ENCODE measurements around the gene GRPEL1. TPM values are rescaled to one million over a fixed set of nuclear protein-coding genes. Genes with fewer than 3 reads are reported as not detected.

GRPEL1 gene
- polyA plus RNA-seq, 1 donor from 2014 or later, result 28.5 TPM

GRCh38 chr4:7045553-7045952, 22.3 kb downstream of the GRPEL1 start:
- no peak overlapping the region for H3K9ac ChIP-seq (ENCODE audit: low read length)
- no peaks in the 10 kb centered on the region for H3F3A ChIP-seq (ENCODE audit: insufficient read depth, low read length, poor library complexity, severe bottlenecking)
- peaks cover 43% of the 10 kb centered on the region for H3K79me2 ChIP-seq (replicated peaks; ENCODE audit: insufficient read depth, low read length)
- no peak overlapping the region for H2AFZ ChIP-seq (ENCODE audit: low read depth, low read length)
- peaks cover 10% of the 10 kb centered on the region for H4K20me1 ChIP-seq (ENCODE audit: insufficient read depth)
- H3K9me2 ChIP-seq (ENCODE audit: insufficient read depth, low read length), result no peaks in the 10 kb centered on the region
- H3K9me3 ChIP-seq (ENCODE audit: low read length), result no peaks in the 10 kb centered on the region
- H3K4me3 ChIP-seq (ENCODE audit: low read length), result peak overlapping the region; percentile 100
- no peak for TF ChIP-seq TAF1 (IDR thresholded peaks at IDR 0.05; ENCODE audit: low read depth)
- TF ChIP-seq EZH2 (IDR thresholded peaks at IDR 0.05; ENCODE audit: borderline replicate concordance, insufficient read depth, low read length, poor library complexity, severe bottlenecking), result no peak
- no peak for TF ChIP-seq MXI1 (conservative IDR thresholded peaks at IDR 0.05; ENCODE audit: poor library complexity, severe bottlenecking)
- TF ChIP-seq POLR2AphosphoS5 (IDR thresholded peaks at IDR 0.05), result no peak
- no peak for TF ChIP-seq EP300 (conservative IDR thresholded peaks at IDR 0.05; ENCODE audit: poor library complexity, severe bottlenecking)
- no peak for TF ChIP-seq CTCF (IDR thresholded peaks at IDR 0.05; ENCODE audit: poor library complexity, severe bottlenecking)
- TF ChIP-seq RAD21 (conservative IDR thresholded peaks at IDR 0.05), result no peak
- H3K4me2 ChIP-seq (ENCODE audit: low read length), result peak overlapping the region; percentile 81
- H3K27ac ChIP-seq (ENCODE audit: low read length), result no peak overlapping the region
- H3K27me3 ChIP-seq (ENCODE audit: insufficient read depth, low read depth, low read length), result no peaks in the 10 kb centered on the region
- H3K36me3 ChIP-seq (ENCODE audit: insufficient read depth, low read length), result no peaks in the 10 kb centered on the region

- peak overlapping the region; percentile 84 for H3K27ac ChIP-seq (ENCODE audit: low read length)
- H3K36me3 ChIP-seq (ENCODE audit: insufficient read depth, low read length), result no peaks in the 10 kb centered on the region
- TF ChIP-seq CTCF (IDR thresholded peaks at IDR 0.05; ENCODE audit: poor library complexity, severe bottlenecking), result no peak
- TF ChIP-seq POLR2AphosphoS5 (IDR thresholded peaks at IDR 0.05), result no peak
- no peak for TF ChIP-seq TAF1 (IDR thresholded peaks at IDR 0.05; ENCODE audit: low read depth)
- TF ChIP-seq MXI1 (conservative IDR thresholded peaks at IDR 0.05; ENCODE audit: poor library complexity, severe bottlenecking), result no peak
- TF ChIP-seq EP300 (conservative IDR thresholded peaks at IDR 0.05; ENCODE audit: poor library complexity, severe bottlenecking), result no peak
- TF ChIP-seq REST (IDR thresholded peaks at IDR 0.05; ENCODE audit: borderline replicate concordance), result no peak
- TF ChIP-seq RAD21 (conservative IDR thresholded peaks at IDR 0.05), result no peak
- TF ChIP-seq EZH2 (IDR thresholded peaks at IDR 0.05; ENCODE audit: borderline replicate concordance, insufficient read depth, low read length, poor library complexity, severe bottlenecking), result no peak
- H3K4me3 ChIP-seq (ENCODE audit: low read length), result peak overlapping the region; percentile 100
- H4K20me1 ChIP-seq (ENCODE audit: insufficient read depth), result peaks cover 10% of the 10 kb centered on the region
- no peaks in the 10 kb centered on the region for H3K27me3 ChIP-seq (ENCODE audit: insufficient read depth, low read depth, low read length)
- H3F3A ChIP-seq (ENCODE audit: insufficient read depth, low read length, poor library complexity, severe bottlenecking), result no peaks in the 10 kb centered on the region
- H2AFZ ChIP-seq (ENCODE audit: low read depth, low read length), result no peak overlapping the region
- H3K9ac ChIP-seq (ENCODE audit: low read length), result peak overlapping the region; percentile 94
- no peaks in the 10 kb centered on the region for H3K9me3 ChIP-seq (ENCODE audit: low read length)
- no peaks in the 10 kb centered on the region for H3K9me2 ChIP-seq (ENCODE audit: insufficient read depth, low read length)
- peaks cover 43% of the 10 kb centered on the region for H3K79me2 ChIP-seq (replicated peaks; ENCODE audit: insufficient read depth, low read length)
- H3K4me2 ChIP-seq (ENCODE audit: low read length), result peak overlapping the region; percentile 81
Measured at GRCh38 chr4:7044137-7044930, 23.5 kb downstream of the GRPEL1 start.

All from neural cell (in vitro differentiated cells).